Measurements from ENCODE around the gene CLN5.

The CLN5 gene

GRCh38 chr13:77022341-77022740 is 30.5 kb downstream of the CLN5 start:
- DNase-seq = no peak

- DNase-seq = peak; percentile 85
These were observed 34.5 kb downstream of the CLN5 start for GRCh38 chr13:77026255-77026860.

GRCh38 chr13:77026861-77027621 is 35.2 kb downstream of the CLN5 start, which contains the start of gene FBXL3:
Gene FBXL3, minus strand, starts transcription at chr13:77027159. Its CDS starts 5,299 bp downstream, at chr13:77021860.
- DNase-seq = peak; percentile 94

GRCh38 chr13:77028202-77028601 is 36.3 kb downstream of the CLN5 start:
- no peak for DNase-seq

GRCh38 chr13:77029436-77029835 is 37.6 kb downstream of the CLN5 start:
- no peak for DNase-seq

GRCh38 chr13:77031656-77032243 is 39.9 kb downstream of the CLN5 start:
- DNase-seq = no peak

GRCh38 chr13:77033717-77034302 is 41.9 kb downstream of the CLN5 start:
- DNase-seq = no peak

- no peak for DNase-seq
These were observed 43.0 kb downstream of the CLN5 start for GRCh38 chr13:77034881-77035280.

- DNase-seq = no peak
These were observed 44.4 kb downstream of the CLN5 start for GRCh38 chr13:77036279-77036678.

- no peak for DNase-seq
These were observed 47.1 kb downstream of the CLN5 start for GRCh38 chr13:77038907-77039480.

GRCh38 chr13:77040076-77040475 is 48.2 kb downstream of the CLN5 start:
- DNase-seq = no peak

GRCh38 chr13:77040835-77041234 is 49.0 kb downstream of the CLN5 start:
- DNase-seq = no peak

- DNase-seq = no peak
These were observed 50.8 kb downstream of the CLN5 start for GRCh38 chr13:77042566-77043177.

GRCh38 chr13:77047649-77048343 is 55.9 kb downstream of the CLN5 start:
- DNase-seq = no peak

- DNase-seq = no peak
These were observed 56.8 kb downstream of the CLN5 start for GRCh38 chr13:77048681-77049080.

GRCh38 chr13:77053192-77053591 is 61.3 kb downstream of the CLN5 start:
- no peak for DNase-seq

All from femur (tissue), 1 donor.